KMS-11 (cell line): ENCODE data around the gene CNDP1.

Source experiments
- H2AFZ ChIP-seq: fragments of 200-600 bp; sonication (generic); 2 replicates; pipeline ENCODE4 v1.6.1; 2016; ENCODE audit warnings: antibody characterized with exemption, mixed run types, low read depth
- H3K27ac ChIP-seq: fragments of 200-600 bp; sonication (generic); 2 replicates; pipeline ENCODE4 v1.6.1; 2016; ENCODE audit warnings: mild to moderate bottlenecking, mixed run types
- H3K27me3 ChIP-seq: fragments of 200-600 bp; sonication (generic); 2 replicates; pipeline ENCODE4 v1.6.1; 2017; ENCODE audit warnings: mild to moderate bottlenecking, low read depth, mixed run types, moderate library complexity; ENCODE audit not compliant: insufficient read depth
- H3K36me3 ChIP-seq: fragments of 200-600 bp; sonication (generic); 2 replicates; pipeline ENCODE4 v1.6.1; 2017; ENCODE audit warnings: mild to moderate bottlenecking, mixed run types; ENCODE audit not compliant: insufficient read depth
- H3K4me1 ChIP-seq: fragments of 200-600 bp; sonication (generic); 2 replicates; pipeline ENCODE4 v1.6.1; 2016; ENCODE audit warnings: mild to moderate bottlenecking, low read depth, mixed run types; ENCODE audit not compliant: poor library complexity, severe bottlenecking
- H3K4me2 ChIP-seq: fragments of 200-600 bp; sonication (generic); 2 replicates; pipeline ENCODE4 v1.7.0; 2016; ENCODE audit warnings: mild to moderate bottlenecking, mixed run types
- H3K4me3 ChIP-seq: fragments of 200-600 bp; sonication (generic); IDR thresholded peaks from 2 replicates; pipeline ENCODE4 v1.6.1; 2017; ENCODE audit warnings: low read depth, low read length, mixed read lengths; ENCODE audit not compliant: insufficient read depth
- H3K79me2 ChIP-seq: fragments of 200-600 bp; sonication (generic); 2 replicates; pipeline ENCODE4 v1.6.1; 2016; ENCODE audit warnings: low read depth, mixed run types; ENCODE audit not compliant: insufficient read depth
- H3K9ac ChIP-seq: fragments of 200-600 bp; sonication (generic); 2 replicates; pipeline ENCODE4 v1.6.1; 2016; ENCODE audit warnings: mild to moderate bottlenecking, mixed run types
- H4K20me1 ChIP-seq: fragments of 200-600 bp; sonication (generic); 2 replicates; pipeline ENCODE4 v1.6.1; 2016; ENCODE audit warnings: mild to moderate bottlenecking, mixed run types; ENCODE audit not compliant: insufficient read depth
- CTCF ChIP-seq: fragments of 200-600 bp; sonication (generic); conservative IDR thresholded peaks from 2 replicates; pipeline ENCODE4 v1.6.1; 2017; ENCODE audit warnings: low read depth, mild to moderate bottlenecking, antibody characterized with exemption, low read length, moderate library complexity, mixed read lengths

The CNDP1 gene

GRCh38 chr18:74510770-74511095, 23.6 kb upstream of the CNDP1 start:
- Histone ChIP-seq H2AFZ (no peak overlapping the region), H3K9ac (no peak overlapping the region), H4K20me1 (0 out of 2 replicates have a peak, but pooled peaks cover 6% of the 10 kb centered on the region), H3K36me3 (peaks cover 61% of the 10 kb centered on the region; the same call in 1 of the 2 replicates), H3K79me2 (peaks cover 71% of the 10 kb centered on the region; the same call in 1 of the 2 replicates), H3K4me1 (peaks cover 14% of the 10 kb centered on the region), H3K4me3 (no peak overlapping the region), H3K27ac (no peak overlapping the region), H3K4me2 (no peak overlapping the region), H3K27me3 (no peaks in the 10 kb centered on the region)
- no peak for TF ChIP-seq CTCF

- 0 out of 2 replicates have a peak, but pooled peaks cover 6% of the 10 kb centered on the region for H4K20me1 ChIP-seq
Measured at GRCh38 chr18:74511823-74512222, 22.5 kb upstream of the CNDP1 start.

DNA sequence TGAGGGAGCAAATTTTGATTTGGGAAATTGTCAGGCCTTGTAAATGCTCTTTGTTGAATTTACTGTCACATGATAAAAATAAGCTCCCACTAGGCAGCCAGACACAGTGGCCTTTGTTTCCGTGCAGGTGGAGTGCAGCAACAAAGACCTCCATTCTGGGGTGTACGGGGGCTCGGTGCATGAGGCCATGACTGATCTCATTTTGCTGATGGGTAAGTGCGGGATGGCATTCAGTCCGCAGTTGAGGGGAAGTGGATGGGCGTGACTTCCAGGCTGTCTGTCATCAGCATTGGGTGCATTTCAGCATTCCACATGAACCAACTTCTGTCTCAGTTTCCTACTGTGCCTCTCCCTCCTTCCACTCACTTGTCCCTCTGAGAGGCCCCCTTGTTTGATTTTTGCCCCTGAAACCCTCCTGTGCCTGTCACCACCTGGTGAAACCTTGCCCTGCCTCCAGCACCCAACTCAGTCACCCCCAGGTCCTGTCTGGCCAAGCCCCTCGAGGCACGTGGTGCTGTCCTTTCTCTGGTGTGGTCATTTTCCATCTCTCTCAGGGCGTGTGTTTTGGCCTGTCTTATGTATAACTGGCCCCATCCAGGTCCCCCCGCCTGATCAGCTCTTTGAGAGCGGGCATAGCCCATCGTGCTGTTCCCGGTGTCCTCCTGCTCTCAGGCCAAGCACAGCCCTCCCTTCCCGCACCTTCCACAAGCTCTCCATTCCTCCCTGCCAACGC, 21.8 kb upstream of the CNDP1 start:
- Histone ChIP-seq H4K20me1 (0 out of 2 replicates have a peak, but pooled peaks cover 6% of the 10 kb centered on the region), H3K9ac (no peak overlapping the region), H2AFZ (no peak overlapping the region), H3K4me1 (peaks cover 11% of the 10 kb centered on the region), H3K79me2 (peaks cover 55% of the 10 kb centered on the region; the same call in 1 of the 2 replicates), H3K27ac (no peak overlapping the region; the same call in 1 of the 2 replicates), H3K36me3 (peaks cover 64% of the 10 kb centered on the region; the same call in 1 of the 2 replicates), H3K27me3 (no peaks in the 10 kb centered on the region), H3K4me3 (no peak overlapping the region), H3K4me2 (no peak overlapping the region)
- no peak for TF ChIP-seq CTCF

More at GRCh38 chr18:74511823-74512222, 22.5 kb upstream of the CNDP1 start:
- Histone ChIP-seq H3K9ac (no peak overlapping the region), H3K4me3 (no peak overlapping the region), H3K36me3 (peaks cover 62% of the 10 kb centered on the region; the same call in 1 of the 2 replicates), H3K27ac (no peak overlapping the region; the same call in 1 of the 2 replicates), H3K4me1 (peaks cover 12% of the 10 kb centered on the region), H3K79me2 (peaks cover 62% of the 10 kb centered on the region; the same call in 1 of the 2 replicates), H3K4me2 (no peak overlapping the region), H3K27me3 (no peaks in the 10 kb centered on the region), H2AFZ (no peak overlapping the region)
- no peak for TF ChIP-seq CTCF

DNA sequence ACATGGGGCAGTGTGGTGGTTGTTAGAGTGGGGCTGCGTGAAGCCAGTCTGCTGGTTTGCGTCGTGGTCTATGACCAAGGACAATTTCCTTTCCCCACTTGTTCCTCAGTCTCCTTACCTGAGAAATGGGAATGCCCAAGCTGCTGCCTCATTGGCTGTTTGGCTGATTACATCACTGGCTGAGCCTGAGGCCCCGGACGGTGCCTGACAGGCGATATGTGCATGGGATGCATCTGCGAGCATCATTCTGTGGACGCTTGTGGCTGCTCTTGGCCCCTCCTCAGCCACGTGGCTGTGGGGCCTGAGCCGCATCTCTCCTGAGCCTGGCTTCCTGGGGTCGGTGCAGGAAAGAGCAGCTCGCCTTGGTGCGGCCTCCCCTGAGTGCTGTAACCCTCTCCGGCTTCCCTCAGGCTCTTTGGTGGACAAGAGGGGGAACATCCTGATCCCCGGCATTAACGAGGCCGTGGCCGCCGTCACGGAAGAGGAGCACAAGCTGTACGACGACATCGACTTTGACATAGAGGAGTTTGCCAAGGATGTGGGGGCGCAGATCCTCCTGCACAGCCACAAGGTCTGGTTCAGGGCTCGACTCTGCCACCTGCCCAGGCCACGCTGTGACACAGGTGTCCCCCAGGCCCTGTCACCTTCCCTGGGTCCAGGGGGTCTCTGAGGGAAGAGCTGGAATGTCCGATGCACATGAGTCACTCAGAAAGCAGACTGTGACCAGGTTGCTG, 21.0 kb upstream of the CNDP1 start:
- peaks cover 62% of the 10 kb centered on the region; the same call in 1 of the 2 replicates for H3K36me3 ChIP-seq
- H3K79me2 ChIP-seq, result peaks cover 47% of the 10 kb centered on the region; the same call in 1 of the 2 replicates
- no peak overlapping the region for H3K9ac ChIP-seq

More for the DNA sequence above, 21.0 kb upstream of the CNDP1 start:
- no peaks in the 10 kb centered on the region for H3K27me3 ChIP-seq
- no peak for TF ChIP-seq CTCF
- no peak overlapping the region for H2AFZ ChIP-seq
- H3K4me2 ChIP-seq, result no peak overlapping the region
- no peak overlapping the region for H3K27ac ChIP-seq
- peaks cover 11% of the 10 kb centered on the region for H3K4me1 ChIP-seq
- H4K20me1 ChIP-seq, result 0 out of 2 replicates have a peak, but pooled peaks cover 2% of the 10 kb centered on the region
- H3K4me3 ChIP-seq, result no peak overlapping the region
